HG02852 (cell line): ENCODE measurements around the gene ANKRD39.

Experiments used
- ATAC-seq: cut with Tn5 transposase; IDR thresholded peaks from one replicate; pipeline ENCODE4 v1.9.1; 2021; ENCODE audit warnings: mild to moderate bottlenecking, moderate library complexity; ENCODE audit not compliant: unreplicated experiment

The ANKRD39 gene

DNA sequence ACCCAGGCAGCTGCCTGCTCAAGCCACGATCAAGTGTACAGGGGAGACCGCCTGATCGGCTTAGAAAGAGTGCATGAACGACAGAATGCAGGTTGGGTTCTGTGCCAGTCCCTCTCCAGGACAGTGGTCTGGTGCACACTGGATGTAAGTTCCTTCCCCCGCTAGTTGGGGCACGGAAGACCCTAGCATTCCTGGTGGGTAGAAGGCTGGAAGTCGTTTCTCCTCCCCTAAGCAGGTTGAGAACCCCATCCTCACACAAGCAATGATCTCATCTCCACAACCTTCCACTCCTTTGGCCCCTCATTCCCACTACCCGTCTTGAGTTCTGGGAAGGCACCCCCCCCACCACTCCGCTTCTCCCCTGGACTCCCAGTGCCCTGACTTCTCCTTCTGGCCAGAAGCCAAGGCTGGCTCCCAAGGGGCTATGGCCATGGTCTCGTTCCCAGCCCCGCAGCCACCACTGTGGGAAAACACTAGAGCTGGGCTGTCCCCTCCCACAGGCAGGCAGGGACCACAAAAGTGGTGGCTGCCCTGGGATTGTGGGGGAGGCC, 1.4 kb upstream of the ANKRD39 start:
- ATAC-seq, result no peak

DNA sequence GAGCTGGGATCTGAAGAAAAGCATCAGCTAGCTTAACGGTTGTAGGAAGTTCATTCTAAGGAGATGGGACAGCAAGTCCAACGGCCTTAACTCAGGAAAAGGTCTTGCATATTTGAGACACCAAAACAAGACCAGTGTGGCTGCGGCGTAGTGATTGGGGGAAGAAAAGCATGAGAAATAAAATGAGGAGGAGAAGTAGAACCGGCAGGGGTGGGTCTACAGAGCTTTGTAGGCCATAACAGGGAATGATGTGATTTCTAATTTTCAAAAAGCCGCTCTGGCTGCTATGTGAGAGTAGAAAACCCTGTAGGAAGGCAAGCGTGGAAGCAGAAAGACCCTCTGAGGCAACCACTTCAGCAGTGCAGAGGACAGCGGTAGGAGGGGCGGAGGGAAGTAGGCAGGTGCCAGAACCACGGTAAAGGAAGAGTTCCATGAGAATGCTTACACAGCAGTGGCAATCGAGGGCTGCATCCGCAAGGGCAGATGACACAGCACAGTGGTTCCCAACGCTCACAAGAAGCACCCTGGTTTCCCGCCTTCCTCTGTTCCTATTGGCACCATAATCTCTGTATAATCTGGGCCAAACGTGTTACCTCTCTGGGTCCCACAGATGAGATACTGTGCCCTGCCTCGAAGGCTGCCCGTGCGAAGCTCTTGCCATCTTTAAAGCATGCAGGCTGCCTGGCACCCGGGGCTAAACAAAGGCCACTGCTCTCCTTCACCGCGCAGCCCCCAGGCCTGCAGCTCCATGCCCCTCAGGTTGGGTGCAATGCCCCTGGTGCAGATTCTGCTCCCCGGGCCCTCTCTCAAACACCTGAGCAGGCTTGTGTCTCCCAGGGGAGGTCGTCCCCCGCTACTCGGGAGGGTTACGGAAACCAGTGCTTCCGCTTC, 795 bp downstream of the ANKRD39 start:
- no peak for ATAC-seq

DNA sequence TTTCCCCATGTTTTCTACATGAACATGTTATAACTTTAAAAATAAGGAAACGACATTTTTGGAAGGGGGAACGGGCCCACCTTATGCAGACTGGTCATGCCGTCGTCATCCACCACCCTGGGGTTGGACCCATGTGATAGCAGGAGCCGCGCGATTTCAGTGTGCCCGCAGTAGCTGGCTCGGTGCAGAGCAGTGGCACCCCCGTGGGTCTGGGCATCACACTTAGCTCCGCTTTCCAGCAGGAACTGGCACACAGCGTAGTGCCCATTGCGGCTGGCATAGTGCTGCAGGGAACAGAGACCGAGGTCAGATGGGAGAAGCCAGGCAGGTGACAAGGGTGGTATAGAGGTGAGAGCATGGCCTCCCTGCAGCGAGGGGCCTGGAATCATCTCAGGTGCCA, 4.5 kb downstream of the ANKRD39 start:
- no peak for ATAC-seq

DNA sequence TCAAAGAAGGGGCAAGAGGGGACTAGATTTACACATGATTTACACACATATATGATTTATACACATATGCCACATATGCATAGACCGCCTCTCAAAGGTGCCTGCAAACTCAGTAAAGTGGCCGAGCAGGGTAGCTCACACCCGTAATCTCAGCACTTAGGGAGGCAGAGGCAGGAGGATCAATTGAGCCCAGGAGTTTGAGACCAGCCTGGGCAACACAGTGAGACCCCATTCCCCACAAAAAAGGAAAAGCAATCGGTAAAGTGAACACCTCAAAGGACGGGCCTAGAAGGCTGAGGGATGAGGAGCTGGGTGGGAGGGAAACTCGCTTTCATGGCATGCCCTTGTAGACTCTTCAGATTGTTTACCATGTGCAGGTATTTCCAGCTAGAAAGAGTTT, 5.1 kb downstream of the ANKRD39 start:
- no peak for ATAC-seq

DNA sequence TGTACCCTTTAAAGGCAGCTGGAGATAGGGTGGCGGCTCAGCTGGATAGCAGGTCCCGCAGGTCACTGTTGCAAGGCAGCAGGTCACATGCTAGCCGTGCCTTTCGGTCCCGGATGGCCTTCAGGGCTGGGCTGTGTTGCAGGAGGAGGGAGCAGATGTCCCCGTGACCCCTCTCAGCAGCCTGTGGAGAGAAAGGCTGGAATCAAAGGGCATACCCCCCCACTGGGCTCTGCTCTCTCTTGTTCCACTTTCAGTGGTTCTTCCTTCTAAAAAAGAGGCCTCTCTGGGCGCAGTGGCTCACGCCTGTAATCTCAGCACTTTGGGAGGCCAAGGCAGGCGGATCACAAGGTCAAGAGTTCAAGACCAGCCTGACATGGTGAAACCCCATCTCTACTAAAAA, 9.6 kb downstream of the ANKRD39 start:
- ATAC-seq, result no peak

DNA sequence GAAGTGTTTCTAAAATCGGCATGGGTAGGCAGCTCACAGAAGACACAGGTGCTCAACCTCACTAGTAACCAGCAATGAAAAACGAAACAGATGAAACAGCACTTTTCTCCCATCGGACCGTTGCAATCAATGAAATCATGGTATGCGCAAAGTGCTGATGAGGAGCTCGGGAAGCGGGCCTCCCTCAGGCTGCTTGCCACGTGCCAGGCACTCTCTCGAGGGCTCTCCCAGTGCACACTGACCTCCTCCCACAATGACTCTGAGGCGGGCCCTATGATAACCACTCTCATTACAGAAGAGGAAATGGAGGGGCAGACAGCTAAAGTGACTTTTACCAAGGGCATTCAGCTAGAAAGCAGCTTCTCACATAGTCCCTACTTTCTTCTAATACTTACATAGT, 10.2 kb downstream of the ANKRD39 start:
- no peak for ATAC-seq

DNA sequence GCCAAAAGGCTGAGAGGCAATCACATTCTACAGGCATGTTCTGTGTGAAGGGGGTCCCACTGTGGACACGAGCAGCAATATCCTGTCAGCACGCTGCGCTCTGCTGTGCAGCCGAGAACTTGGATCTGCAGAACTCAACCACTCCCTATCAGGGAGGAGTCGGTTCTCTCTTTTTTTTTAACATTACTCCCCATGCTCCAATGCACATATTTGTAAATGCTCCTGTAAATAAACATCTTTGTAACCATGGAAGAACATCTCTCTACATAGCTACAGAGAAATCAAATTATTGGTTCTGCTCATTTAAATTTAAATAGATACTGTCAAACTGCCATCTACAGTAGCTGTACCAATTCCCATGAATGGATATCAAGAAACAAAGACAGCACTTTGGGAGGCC, 11.0 kb downstream of the ANKRD39 start:
- ATAC-seq, result no peak

DNA sequence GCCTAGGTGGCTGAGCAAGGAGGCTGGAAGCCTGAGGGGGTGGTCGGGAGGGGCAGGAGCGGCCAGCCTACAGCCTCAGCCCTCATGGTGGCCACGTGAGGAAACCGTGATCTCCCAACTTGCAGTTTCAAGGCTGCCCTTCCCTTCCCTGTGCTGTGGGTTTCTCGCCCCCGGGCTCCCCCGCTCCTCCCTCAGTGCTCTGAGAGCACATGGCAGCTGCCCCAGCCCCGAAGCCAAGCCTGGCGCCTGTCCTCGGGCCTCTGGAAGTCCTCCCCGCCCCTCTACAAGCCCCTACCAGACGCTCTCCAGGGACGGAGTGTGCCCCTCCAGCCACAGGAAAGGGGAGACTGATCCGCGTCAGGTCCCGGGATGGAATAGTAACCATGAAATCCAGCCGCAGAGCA, 13.4 kb downstream of the ANKRD39 start:
- ATAC-seq, result no peak

DNA sequence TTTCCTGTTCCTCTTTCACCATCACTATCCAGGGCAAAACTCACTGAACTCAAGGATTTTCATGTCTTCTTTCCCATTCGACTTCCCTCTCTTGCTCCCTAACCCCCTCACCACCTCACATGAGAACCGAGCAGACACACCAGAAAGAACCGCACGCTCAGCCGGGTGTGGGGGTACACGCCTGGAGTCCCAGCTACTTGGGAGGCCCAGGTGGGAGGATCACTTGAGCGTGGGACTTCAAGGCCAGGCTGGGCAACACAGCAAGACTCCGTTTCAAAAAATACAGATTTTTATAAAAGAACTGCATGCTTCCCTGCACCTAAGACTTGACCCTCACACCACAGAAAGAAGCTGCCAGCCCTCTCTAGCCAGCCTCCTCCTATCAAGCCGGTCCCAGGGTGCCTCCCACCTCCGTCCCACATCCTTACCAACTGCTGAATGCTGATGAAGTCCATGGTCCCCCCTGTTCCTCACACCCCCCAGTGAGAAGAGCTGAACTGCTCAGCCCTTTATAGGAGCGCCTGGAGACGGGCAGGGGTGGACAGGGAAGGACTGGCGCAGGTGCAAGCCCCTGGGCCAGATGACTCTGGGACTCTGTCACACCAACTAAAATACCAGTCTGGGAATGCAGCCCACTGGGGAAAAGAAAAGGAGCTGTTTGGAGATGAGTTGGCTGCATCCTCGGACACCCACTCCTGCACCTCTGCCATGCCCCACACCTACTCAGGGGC, 14.1 kb downstream of the ANKRD39 start, which contains the start of gene ANKRD23:
ANKRD23 (minus strand) TSS at position 484 of the 731 bp plus-strand sequence; CDS start at position 455, 29 bp downstream.
- no peak for ATAC-seq

DNA sequence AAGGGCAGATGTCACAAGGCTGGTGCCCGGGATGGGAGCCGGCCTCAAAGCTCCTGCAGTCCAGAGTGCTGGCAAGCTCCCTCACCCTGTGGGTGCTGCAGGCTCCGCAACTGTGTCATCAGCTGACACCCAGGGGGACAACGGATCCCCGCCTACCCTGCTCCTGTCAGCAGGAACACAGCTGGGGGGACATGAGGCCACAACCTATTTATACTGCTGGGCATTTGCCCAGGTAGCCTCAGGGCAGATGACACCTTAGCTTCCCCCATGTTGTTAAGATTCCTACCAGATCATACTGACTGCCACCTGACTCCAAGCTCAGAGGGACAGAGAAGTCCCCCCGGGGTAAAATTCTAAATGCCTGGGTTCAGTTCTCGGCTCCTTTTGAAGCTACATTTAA, 15.2 kb downstream of the ANKRD39 start:
- ATAC-seq, result no peak

DNA sequence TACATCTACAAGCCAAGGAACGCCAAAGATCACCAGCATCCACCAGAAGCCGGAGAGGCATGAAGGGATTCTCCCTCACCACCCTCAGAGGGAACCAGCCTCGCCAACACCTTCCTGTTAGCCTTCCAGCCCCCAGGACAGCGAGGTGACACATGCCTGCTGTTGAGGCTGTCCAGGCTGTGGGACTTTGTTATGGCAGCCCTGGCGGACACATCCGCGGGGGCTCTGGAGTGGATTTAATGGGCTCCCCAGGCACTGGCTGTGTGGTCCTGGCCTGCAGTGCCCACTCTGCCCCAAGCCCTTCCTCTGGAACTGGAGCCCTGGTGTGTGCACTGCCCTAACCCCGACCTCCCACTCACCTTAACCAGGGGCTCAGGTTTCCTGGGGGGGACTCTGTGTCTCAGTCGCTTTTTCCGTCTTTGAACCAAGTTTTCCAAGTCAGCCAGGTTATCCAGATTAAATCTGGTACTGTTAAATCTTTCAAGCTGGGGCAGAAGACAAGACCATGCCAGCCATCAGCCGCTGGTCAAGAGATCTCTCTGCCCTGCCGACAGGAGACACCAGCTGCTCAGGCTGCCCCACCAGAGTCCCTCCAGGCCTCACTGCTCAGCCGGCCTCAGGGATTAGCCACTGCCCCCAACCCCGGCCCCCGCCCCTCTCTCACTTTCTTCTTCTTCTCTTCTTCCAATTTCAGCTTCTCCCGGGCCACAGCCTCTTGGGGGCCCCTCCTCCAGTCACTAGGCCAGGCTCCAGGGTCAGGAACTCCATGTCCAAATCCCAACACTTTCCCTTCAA, 15.9 kb downstream of the ANKRD39 start:
- ATAC-seq, result no peak

DNA sequence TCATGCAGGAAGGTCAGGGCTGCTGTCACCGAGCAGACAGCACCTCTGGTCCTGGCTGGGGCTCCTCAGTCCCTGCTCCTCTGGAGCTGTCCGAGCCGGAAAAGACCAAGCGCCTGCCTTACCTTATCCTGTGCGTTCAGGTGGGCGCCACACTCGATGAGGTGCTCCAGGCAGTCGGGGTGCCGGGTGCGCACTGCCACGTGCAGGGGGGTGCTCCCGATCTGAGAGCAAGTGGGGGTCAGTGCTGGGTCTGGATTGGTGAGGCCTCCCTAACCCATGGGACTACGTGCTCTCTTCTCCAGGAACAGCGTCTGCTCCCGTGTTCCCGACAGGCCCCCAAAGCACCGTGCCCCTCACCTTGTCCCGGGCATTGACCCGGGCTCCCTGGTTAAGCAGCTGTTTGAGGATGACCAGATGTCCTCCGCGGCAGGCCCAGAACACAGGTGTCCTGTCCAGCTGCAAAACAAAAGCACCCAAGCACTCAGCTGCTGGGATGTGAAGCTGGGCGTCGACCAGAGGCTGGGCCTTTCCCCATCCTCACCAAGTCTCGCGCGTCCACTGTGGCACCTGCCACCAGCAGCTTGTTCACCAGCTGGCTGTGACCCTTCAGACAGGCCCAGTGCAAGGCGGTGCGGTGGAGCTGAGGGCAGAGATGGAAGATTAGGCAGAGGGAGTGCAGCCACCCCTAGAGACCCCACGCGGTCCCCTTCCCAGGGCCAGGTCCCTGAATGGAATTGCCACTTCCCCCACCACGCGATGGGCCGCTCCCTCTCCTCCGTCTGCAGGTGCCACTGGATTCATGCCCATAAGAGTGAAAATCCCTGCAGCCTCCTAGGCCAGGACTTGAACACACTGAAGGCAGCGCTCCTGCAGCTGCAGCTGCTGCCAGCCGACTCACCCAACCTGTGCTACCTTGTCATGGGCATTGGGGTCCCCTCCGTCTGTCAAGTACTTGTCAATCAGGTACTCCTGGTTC, 17.7 kb downstream of the ANKRD39 start:
- no peak for ATAC-seq

DNA sequence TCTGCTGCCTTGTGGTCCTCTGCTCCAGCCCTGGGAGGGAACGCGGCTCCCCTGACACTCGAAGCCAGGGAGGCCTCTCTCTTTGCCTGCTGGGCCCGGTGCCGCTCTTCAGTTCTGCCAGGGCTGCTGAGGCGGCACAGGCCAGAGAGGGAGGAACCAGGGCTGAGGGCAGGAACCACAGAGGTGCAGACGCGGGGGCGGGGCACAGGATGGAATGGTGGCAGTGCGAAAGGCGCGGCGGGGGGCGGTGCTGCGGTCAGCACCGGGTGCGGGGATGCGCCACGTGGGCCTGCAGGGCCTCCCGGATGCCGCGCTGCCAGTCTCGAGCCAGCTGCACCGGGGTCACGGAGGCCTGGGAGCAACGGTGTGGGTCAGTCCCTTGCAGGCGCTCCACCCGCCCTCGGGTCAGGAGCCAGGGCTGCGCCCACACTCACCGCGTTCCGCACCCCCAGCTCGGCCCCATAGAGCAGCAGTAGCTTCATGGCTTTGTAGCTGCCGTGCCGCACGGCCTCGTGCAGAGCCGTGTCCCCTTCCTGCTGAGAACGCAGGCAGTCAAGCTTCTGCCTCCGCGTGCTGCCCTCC, 18.4 kb downstream of the ANKRD39 start:
- ATAC-seq, result no peak

DNA sequence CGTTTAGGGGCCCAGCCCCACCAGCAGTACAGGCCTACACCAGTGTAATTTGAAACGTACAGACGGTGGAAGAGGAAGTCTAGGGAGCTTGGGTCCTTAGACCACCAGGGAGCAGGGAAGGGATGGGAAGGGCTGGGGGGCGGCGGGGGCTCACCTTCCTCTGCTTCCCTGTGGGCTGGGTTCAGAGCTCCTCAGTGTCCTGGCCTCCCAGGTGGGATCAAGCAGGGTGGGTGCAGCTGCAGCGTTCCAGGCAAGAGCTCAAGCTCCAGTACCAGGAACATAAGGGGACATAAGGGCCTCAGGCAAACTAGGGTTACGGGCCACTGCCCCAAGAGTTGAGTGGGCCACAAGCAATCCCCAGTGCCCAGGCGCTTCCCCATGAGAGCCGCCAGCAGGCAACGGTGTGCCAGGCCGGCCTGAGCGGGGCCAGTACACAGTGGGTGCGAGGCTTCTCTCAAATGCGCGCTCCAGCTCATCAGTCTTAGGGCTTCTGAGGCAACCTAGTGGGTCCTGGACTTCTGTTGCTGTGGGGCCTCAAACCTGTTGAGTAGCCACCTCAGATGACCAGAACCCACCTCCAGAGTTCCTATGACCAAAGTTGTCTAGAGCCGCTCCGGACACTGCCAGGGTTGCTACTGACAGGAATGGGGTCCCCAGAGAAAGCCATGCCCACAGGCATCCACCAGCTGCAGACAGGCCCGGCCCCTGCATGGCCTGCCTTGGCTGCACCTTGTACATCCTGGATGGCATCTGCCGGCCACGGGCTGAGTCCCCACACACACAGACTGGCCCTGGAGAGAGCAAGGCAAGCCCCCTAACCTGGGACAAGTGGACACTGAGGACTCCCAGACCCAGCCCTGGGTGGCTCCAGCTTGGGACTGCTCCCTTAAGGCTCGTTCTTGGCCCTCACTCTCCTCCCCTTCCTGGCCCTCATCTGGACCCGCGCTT, 19.2 kb downstream of the ANKRD39 start:
- ATAC-seq, result no peak

DNA sequence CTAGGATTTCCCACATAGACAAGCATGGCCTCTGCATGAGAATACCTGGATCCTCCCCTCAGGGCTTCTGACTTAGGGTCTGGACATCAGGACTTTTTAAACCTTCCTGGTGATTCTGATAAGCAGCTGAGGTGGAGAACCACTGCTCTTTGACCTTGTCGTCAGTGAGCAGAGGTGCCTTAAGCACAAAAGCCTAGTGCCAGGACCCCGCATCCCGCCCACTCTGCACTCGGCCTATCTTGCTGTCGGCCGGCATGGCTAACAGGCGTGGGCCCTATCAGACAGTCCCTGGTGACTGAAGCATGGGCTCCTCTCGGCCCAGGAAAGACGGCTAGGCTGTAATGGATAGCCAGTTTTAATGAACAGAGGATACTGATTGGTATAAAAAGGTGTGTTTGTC, 20.2 kb downstream of the ANKRD39 start:
- no peak for ATAC-seq

DNA sequence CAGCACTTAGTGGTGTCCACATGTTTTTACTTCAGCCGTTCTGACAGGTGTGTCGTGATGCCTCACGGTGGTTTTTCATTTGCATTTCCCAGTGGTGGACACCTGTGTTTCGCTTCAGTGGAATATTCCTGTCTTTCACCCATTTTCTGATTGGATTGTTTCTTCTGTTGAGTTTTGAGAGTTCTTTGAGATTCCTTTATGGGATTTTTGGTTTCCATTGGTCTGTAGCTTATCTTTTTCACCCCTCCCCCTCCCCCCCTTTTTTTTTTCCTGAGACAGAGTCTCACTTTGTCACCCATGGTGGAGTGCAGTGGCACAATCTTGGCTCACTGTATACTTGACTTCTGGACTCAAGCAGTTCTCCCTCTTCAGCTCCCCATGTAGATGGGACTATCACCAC, 22.0 kb downstream of the ANKRD39 start:
- no peak for ATAC-seq

DNA sequence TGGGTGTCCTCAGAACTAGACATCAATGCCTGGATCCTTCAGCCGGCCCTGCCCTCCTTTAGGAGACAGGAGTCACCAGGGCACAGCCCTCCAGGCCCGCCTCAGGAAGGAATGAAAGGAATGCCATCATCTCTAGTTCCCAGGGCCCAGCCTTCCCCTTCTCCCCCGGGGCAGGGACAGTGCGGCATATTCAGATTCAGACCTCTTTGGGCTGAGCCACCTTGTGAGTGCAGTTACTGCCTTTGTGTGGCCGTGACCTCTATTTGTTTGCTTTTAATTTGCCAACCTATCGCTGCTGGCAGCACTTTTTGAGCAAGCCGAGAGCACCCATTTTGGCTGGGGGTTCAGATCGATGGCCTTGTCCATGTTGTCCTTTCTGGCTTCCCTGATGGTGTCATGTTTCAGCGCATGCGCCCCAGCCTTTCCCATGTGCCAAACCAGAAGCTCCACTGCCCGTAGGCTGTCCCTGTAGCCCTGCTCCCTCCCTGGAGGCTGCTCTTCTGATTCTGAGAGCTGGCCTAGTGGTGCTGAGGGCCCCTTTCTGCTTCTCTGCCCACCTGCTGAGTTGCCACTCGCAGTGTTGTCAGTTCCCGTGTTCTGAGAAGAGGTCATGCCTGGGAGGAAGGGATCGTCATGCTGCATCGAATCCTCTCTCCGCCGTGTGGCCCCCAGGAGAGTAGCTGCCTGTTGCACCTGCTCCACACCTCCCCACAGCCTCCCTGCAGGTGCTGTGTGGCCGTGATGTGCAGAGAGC, 24.9 kb downstream of the ANKRD39 start:
- ATAC-seq, result no peak

DNA sequence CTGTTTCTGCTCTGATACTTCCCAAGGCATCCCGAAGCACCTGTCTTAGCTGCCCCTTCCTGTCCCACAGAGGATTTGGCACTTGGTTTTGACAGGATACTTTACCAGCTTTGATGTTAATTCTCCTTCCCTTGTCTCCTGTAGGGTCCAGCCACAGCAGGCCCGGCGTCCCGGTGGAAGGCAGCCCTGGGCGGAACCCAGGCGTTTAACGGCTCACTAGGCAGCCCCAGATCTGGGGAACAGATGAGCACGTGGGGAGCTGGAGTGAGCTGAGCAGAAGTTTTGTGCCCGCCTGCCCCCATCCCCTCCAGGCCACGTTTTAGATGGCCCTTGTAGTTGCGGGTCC, 25.4 kb downstream of the ANKRD39 start:
- ATAC-seq, result no peak
